Measurements from ENCODE around the gene BTRC.
A peak's percentile ranks its signal among the peaks of the same experiment; 100 is the strongest.

Gene BTRC

GRCh38 chr10:101595591-101596433, 241.8 kb downstream of the BTRC start:
- no peak for DNase-seq

DNA sequence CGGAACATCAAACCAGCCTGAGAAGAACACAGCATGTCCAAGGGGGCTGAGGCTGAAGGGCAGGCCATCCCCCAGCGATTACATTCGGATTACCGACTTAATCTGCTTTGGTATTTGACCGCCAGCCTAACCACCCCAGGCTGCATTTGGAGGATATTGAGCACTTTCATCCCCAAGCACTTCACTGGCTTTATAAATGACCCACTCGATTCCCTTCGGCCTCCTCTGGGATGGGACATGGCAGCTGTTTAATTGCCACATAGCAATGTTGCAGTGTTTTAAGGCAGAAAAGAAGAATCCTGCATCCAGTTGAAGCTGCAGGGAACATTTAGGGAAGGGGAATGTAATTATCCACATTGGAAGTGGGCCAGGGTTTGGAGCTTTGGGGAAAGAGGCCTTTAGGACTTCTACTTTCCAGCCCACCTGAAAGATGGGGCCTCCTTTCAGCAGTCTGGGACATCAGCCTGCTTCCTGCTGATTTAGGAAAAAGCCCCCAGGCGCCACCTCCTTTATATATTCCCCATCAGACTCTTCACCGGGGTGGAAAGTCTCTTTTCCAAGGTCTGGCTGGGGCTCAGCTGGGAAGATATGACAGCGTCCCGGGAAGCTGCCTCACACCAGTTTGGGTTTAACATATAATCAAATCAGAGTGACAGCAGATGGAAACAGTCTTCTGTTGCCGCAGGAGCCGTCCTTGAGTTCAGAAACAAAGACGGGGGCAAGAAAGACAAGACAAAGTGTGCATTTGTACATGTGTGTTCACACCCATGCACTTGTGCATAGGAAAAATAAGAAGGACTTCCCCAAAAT, 243.3 kb downstream of the BTRC start:
- no peak for DNase-seq

DNA sequence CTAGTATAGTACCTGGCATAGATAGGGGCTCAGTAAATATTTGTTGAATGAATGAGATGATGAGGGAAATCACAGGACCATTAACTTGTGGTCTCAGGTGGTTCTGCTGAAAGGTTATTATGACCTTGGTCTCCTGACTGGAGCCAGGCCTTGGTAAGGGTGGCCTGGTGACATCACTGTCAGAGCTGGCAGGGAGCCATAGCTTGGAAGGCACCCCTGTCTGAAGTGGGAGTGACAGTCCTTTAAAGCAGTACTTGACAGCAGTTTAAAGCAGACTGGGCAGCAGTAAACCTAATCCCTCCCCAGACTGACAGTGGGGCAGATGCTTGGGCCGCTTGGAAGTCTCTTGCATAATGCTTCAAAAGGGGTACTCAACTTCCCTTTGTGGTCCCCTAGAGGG, 247.6 kb downstream of the BTRC start:
- DNase-seq: no peak

DNA sequence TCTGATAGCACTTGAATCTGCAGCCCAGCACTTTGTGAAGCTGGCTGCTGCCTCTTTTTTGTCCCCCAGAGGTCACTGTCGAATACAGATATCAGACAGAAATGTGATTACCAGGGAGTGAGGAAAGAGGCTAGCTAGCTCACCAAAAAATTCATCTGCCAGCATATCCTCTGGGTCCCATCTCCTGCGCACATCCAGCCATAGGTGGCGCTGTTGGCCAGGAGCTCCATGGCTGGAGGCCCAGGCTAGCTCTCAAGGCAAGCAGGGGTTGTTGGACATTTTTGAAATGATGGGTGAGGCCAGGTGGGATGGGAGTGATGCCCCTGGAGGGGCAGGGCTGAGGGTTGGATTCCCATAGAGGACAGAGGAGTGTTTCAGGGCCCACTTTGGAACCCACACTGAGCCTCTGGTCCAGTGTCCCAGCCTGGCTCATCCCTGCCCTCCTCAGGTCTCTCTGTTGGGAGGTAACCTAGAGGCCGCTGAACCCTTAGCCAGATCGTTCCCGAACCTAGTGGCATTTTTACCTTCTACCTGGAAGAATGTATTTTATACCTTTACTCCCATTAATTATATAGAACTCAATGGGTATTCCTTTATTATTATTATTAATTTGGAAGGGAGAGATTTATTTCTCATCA, 248.9 kb downstream of the BTRC start:
- peak; percentile 76 for DNase-seq

All from stimulated activated CD4-positive, alpha-beta T cell treated with anti-CD3 and anti-CD28 coated beads, Interleukin-1b, Interleukin-23, amount 100 ng/mL, for 48 hours (primary cell).